NCI-H2171 treated with DMSO at 0.1 percent for 48 hours (cell line): Measurements from ENCODE around the gene ORC6.

Source experiments
- DNase-seq: peaks from one replicate; lab custom pipeline; 2025; lab: John Stamatoyannopoulos, UW

The ORC6 gene

DNA sequence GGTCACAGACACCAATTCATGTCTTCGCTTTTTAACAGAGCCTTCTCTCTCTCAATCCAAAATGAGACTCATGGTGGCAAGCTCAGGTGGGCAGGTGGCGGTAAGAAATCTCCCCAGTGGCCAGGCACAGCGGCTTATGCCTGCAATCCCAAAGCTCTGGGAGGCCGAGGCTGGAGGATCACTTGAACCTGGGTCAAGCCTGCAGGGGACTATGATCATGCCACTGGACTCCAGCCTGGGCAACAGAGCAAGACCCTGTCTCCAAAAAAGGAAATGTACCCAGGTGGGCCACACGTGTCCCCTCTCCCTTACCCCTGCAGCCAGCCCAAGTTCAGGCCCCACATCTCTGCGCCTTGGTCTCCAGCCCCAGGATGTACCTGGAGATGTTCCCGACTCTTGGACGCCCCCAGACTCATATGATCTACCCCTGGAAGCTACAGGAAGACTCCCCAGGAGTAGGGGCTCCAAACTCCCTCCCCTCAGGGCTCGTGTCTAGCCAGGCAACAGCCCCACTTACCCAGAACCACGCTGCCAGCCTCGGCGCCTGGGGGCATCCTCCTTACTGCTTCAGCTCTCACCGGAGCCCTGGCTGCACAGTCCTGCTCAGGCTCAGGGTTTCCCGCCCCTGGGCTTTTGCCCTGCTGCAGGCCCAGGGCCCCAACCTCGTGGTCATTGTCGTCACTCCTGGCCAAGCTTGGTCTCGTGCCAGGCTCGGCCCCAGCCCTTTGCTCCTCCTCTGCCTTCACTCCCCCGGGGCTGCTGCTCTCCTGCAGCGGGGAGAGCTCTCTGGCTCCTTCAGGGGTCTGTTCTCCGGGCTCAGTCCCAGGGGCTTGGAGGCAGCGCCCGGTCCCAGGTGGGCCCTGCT is 42.5 kb downstream of the ORC6 start:
- DNase-seq = no peak

DNA sequence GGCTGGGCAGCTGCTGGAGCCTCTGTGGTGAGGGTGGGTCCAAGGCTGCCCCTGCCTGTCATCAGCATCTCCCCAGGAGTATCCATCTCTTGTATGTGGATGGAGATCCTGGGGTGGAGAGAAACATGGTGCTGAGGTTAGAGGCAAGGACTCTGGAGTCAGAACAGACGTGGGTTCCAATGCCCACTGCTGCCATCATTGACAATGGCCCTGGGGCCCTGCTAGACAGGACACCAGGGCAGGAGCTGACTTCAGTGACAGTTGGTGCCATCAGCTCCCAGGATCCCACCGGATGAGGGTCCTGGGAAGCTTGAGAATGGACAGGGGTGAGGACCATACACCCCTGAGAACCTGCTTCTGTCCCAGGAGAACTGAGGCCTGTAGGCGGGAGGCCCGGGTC is 43.1 kb downstream of the ORC6 start:
- DNase-seq = no peak

DNA sequence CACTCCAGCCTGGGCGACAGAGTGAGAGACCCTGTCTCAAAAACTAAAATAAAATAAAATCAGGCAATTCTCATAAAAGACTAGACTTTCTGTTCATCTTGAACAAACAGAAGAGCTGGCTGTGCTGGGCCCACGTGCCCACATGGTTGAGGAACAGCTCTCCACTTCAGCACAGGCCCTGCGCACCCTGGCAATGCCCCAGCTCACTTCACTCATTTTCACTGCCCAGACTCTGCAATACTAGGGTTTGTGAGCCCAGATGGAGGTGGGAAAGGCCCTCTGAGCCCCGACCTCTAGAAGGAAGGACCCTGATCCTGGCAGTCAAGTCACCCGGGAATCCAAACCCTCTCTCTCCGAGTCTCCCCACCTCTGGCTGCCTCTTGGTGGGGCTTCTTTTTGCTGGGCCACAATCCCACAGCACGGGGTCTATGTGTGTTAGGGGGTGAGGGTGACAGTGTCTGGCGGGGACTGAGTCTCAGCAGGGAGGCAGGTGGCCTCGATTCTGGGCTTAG is 43.9 kb downstream of the ORC6 start:
- DNase-seq = no peak

DNA sequence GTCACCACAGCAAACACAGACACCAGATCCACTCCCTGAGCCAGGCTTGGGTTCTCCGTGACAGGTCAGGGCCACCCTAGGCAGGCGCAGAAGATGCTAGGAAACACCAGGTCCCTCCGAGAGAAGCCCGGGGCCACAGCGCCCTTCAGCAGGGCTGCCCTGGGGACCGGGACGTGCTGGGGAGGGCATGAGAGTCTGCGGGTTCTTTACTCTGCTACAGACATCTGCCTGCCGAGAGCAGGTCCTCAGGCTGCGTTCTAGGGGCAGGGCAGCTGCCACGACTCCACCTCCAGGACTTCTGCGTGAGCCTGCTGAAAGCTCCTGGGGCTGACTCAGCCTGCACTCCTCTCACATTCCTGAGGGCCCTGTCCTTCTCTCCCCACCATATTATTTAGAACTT is 47.2 kb downstream of the ORC6 start:
- no peak for DNase-seq

DNA sequence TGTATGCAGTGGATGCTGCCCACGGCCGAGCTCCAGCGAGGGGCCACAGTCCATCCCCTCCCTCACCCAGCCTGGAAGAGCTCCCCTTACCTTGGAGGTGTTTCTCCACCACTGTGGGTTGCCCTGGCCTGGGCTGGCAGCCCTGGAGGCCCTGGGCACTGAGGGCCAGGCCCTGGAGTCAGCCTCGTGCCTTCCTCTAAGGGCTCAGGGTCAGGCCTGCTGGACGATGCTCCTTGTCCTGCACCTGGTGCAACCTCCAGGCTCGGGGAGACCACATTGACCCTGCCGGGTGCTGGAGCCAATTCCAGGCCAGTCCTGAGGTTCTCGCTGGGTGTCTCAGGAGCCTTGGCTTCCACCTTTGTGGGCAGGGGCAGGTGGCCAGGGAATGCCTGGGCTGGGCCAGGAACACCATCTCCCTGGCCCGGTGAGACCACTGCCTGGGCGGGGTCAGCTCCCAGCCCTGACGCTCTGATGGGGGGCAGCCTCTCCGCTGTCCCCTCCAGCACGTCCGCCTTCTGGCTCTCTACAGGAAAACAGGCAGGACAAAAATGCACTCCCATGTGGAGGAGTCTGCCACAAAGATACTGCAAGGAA is 48.3 kb downstream of the ORC6 start:
- DNase-seq = no peak

DNA sequence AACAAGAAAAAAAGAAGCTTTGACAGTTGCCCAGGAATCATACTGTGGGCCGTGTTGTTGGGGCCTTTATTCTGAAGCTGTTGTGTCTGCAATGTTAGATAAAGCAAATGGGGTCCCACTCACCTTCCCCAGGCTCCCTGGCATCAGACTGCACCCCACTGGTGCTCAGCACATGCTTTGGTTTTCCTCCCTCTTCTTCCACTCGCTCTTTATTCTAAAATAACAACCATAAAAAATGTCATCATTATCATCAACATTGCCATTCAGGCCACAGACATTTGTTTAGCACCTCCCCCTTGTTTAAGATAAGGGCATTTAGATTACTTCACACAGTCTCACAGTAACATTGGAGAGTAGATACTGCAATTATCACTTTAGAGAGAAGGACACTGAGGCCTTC is 50.5 kb downstream of the ORC6 start:
- DNase-seq = no peak

DNA sequence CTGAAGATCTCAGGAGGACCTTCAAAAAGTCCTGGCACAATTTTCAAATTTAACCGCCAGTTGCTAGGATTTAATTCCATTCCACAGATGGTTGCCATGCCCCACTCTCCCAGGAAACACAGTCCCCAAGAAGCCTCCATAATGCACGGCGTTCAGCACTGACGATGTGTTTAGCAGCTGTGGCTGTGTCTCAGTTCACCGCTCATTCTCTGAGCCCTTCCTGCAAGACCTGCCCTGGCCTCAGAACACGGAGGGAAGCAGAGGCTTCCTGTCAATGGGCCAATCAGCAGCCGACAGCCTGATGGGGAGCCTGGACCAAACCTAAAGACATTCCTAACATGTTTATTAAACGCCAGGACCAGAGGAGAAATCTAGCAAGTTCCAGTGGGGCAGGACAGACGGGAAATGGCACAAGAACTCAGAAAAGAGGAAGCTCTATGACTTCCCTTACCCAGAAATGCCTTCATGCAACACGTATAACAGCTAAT is 53.8 kb downstream of the ORC6 start:
- no peak for DNase-seq

DNA sequence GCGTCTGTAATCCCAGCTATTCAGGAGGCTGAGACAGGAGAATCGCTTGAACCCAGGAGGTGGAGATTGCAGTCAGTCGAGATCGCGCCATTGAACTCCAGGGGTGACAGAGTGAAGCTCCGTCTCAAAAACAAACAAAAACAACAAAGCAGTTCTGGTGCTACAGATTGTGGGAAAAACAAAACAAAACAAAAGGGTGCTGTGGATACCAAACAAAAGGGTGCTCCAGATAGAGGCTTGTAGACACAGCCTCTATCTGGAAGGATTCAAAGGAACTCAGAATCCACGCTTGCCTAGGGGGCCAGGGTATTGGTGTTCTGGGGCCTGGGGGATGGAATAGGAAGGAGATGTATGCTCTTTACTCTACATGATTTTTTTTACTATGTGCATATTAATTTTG is 56.2 kb downstream of the ORC6 start:
- no peak for DNase-seq

DNA sequence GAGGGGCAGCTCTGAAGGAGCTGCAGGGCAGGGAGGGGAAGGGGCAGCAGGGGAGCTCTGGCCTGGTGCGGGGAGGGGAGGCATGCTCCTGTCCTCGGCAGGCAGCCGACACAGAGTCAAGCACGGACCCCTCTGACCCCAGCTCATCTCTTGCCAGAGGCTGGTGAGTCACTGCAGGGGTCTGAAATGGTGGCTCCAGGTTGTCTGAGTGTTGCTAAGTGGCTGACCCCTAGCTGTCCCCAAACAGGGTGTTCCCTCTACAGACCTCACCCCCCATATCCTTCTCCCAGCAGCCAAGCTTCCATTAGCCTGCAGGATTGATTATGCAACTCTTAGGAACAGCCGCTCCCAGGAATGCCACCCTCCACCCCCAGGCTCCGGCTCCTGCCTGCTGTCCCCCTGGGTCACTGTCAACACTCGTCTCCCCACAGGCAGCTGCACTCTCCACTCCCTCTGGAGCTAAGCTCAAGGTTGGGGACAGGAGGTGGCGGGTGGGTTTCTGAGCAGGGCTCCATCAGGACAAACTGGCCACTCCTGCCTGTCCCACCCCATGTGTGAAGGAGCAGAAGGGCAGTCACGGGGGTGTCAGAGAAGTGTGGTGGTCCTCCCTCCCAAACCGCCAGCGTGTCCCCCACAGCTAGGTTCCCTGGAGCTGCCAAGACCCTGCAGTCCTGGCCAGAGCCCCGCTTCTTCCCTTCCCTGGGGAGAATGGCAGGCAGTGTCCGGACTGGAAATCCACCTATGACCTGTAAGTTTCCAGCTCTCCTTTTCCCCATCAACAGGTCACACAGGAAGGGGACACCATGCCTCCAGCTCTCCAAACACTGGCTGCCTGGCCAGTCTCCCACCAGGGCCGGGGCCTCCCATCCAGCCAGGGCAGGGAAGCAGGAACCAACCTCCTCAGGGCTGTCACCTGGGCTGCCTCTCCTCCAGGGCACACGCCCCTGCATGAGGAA is 57.6 kb downstream of the ORC6 start:
- no peak for DNase-seq
